Endodermal cell (in vitro differentiated cells): Measurements from ENCODE around the gene OCRL. TPM values are rescaled to one million over a fixed set of nuclear protein-coding genes. Genes with fewer than 3 reads are reported as not detected.

ENCODE experiments used
- DNase-seq: peaks from one replicate; pipeline ENCODE4 v3.0.0-alpha.2; 2017
- H3K27ac ChIP-seq: 2 replicates; pipeline ENCODE4 v1.5.1; 2013; ENCODE audit warnings: mild to moderate bottlenecking, low read depth, low read length, moderate library complexity
- H3K27me3 ChIP-seq: 2 replicates; pipeline ENCODE4 v1.6.1; 2013; ENCODE audit warnings: mild to moderate bottlenecking, low read length, moderate library complexity; ENCODE audit not compliant: insufficient read depth, control insufficient read depth, poor library complexity, severe bottlenecking
- H3K36me3 ChIP-seq: 2 replicates; pipeline ENCODE4 v1.7.0; 2013; ENCODE audit warnings: mild to moderate bottlenecking, low read length, moderate library complexity; ENCODE audit not compliant: control insufficient read depth, insufficient read depth
- H3K4me1 ChIP-seq: one replicate; pipeline ENCODE4 v1.7.0; 2013; ENCODE audit warnings: low read length; ENCODE audit not compliant: control insufficient read depth, insufficient read depth
- H3K4me3 ChIP-seq: 2 replicates; pipeline ENCODE4 v1.5.1; 2013; ENCODE audit warnings: mild to moderate bottlenecking, low read length, moderate library complexity
- H3K9ac ChIP-seq: 2 replicates; pipeline ENCODE4 v1.6.1; 2013; ENCODE audit warnings: mild to moderate bottlenecking, low read length, moderate library complexity; ENCODE audit not compliant: poor library complexity, severe bottlenecking; ENCODE audit errors: extremely low read depth
- H3K9me3 ChIP-seq: 2 replicates; pipeline ENCODE4 v1.6.1; 2013; ENCODE audit warnings: mild to moderate bottlenecking, low read length, moderate library complexity; ENCODE audit not compliant: control insufficient read depth
- H3K27ac Mint-ChIP-seq: 2 replicates; pipeline ENCODE4 v1.8.0; 2020; ENCODE audit warnings: mixed read lengths
- H3K27me3 Mint-ChIP-seq: 2 replicates; pipeline ENCODE4 v1.8.0; 2021; ENCODE audit warnings: mild to moderate bottlenecking, mixed read lengths; ENCODE audit not compliant: insufficient read depth
- H3K36me3 Mint-ChIP-seq: 2 replicates; pipeline ENCODE4 v1.8.0; 2020; ENCODE audit warnings: low read depth, mixed read lengths
- H3K4me1 Mint-ChIP-seq: 2 replicates; pipeline ENCODE4 v1.8.0; 2020; ENCODE audit warnings: mixed read lengths
- H3K4me3 Mint-ChIP-seq: 2 replicates; pipeline ENCODE4 v1.8.0; 2020; ENCODE audit warnings: mild to moderate bottlenecking, moderate library complexity, mixed read lengths
- H3K9me3 Mint-ChIP-seq: 2 replicates; pipeline ENCODE4 v1.8.0; 2020; ENCODE audit warnings: mild to moderate bottlenecking, mixed read lengths
- WGBS, 2 experiments: methylation state at CpG; one replicate each; pipeline versions ENCODE4 v1.1.5 to v1.1.7; 2013; ENCODE audit warnings: missing lambda C conversion rate in 2 of 2, mixed read lengths in 1 of 2; ENCODE audit not compliant: insufficient coverage in 1 of 2, insufficient read length in 1 of 2; 5-methylcytosine and 5-hydroxymethylcytosine counted together
- total RNA-seq, 2 donors: library from RNA; stranded (reverse); fragmentation: NEBNext Ultra II Directional in 1 of 2; extraction: Animal tissue kit (Norgen Biotek cat#: 25700) in 1 of 2; gene quantifications; 2 replicates in 1 of 2; 3 replicates in 1 of 2; pipeline ENCODE4 v1.2.1, GENCODE V29; 2021
- TF ChIP-seq, protein P1 (sequence below): fragments of 200-600 bp; sonication (generic); conservative IDR thresholded peaks from 2 replicates; pipeline ENCODE4 v1.5.0; 2021; ENCODE audit warnings: antibody characterized with exemption, mild to moderate bottlenecking

The OCRL gene
- total RNA-seq, 2 donors from 2014 or later, result 14.2 to 27.0 TPM

- Histone ChIP-seq H3K27me3 (no peaks in the 10 kb centered on the region), H3K4me3 (no peak overlapping the region), H3K9ac (no peak overlapping the region), H3K9me3 (no peaks in the 10 kb centered on the region), H3K4me1 (no peaks in the 10 kb centered on the region), H3K36me3 (peaks cover 15% of the 10 kb centered on the region), H3K27ac (no peak overlapping the region)
- Mint-ChIP-seq H3K36me3 (peaks cover 30% of the 10 kb centered on the region), H3K27ac (no peak overlapping the region), H3K4me3 (no peak overlapping the region), H3K9me3 (no peaks in the 10 kb centered on the region), H3K4me1 (peaks cover 7% of the 10 kb centered on the region), H3K27me3 (no peaks in the 10 kb centered on the region)
- 81% methylated on average over 1 of the region's 1 CpG; no CpG with 5 or more reads in 1 of the 2 experiments for WGBS, 2 experiments
- no peak for DNase-seq
- TF ChIP-seq, protein P1, sequence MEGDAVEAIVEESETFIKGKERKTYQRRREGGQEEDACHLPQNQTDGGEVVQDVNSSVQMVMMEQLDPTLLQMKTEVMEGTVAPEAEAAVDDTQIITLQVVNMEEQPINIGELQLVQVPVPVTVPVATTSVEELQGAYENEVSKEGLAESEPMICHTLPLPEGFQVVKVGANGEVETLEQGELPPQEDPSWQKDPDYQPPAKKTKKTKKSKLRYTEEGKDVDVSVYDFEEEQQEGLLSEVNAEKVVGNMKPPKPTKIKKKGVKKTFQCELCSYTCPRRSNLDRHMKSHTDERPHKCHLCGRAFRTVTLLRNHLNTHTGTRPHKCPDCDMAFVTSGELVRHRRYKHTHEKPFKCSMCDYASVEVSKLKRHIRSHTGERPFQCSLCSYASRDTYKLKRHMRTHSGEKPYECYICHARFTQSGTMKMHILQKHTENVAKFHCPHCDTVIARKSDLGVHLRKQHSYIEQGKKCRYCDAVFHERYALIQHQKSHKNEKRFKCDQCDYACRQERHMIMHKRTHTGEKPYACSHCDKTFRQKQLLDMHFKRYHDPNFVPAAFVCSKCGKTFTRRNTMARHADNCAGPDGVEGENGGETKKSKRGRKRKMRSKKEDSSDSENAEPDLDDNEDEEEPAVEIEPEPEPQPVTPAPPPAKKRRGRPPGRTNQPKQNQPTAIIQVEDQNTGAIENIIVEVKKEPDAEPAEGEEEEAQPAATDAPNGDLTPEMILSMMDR, result no peak
Measured at GRCh38 chrX:129594781-129595180, 54.7 kb downstream of the OCRL start.

DNA sequence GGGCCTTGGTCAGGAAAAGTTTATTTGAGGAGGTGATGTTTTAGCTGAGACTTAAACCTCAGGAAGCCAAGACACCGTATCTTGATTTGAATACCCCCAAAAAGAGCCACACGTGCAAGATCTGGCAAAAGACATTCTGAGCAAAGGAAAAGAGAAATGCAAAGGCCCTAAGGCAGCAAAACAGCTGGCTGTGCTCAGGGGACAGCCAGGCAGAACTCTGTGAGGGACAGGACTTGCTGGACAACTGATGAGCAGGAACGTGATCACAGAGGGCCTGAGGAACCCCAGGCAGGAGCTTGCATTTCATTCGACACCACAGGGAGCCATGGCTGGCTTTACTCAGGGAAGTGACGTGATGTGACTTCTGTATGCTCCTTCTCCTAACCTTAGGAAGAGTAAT lies 56.0 kb downstream of the OCRL start:
- H3K4me1 Mint-ChIP-seq, result peaks cover 9% of the 10 kb centered on the region
- no peak overlapping the region for H3K27ac Mint-ChIP-seq
- H3K36me3 Mint-ChIP-seq, result peaks cover 18% of the 10 kb centered on the region
- H3K27ac ChIP-seq, result no peak overlapping the region
- H3K36me3 ChIP-seq, result peaks cover 7% of the 10 kb centered on the region
- DNase-seq, result no peak
- no peaks in the 10 kb centered on the region for H3K9me3 Mint-ChIP-seq
- H3K9me3 ChIP-seq, result no peaks in the 10 kb centered on the region
- no peak overlapping the region for H3K9ac ChIP-seq
- H3K4me1 ChIP-seq, result no peaks in the 10 kb centered on the region
- H3K4me3 ChIP-seq, result no peak overlapping the region
- no peaks in the 10 kb centered on the region for H3K27me3 ChIP-seq
- H3K27me3 Mint-ChIP-seq, result no peaks in the 10 kb centered on the region
- 83% methylated on average over 5 of the region's 5 CpGs; no CpG with 5 or more reads in 1 of the 2 experiments for WGBS, 2 experiments
- H3K4me3 Mint-ChIP-seq, result no peak overlapping the region
- TF ChIP-seq, protein P1, result no peak

DNA sequence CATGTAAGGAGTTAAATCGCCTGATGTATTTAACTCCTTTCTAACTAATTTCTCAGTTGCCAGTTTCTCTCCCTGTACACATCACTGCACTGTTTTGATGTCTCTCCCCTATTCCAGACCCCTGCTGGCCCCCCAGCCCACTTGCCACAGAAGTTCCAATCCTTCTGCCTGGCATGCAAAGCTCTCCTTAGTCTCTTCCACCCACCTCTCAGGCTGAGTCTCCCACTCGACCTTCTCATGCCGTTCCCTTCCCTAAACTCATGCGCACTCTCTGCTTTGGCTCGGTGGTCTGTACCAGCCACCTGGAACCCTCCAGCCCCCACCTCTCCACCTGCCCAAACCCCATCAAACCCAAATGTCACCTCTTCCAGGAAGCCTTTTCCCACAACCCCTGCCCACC lies 57.8 kb downstream of the OCRL start:
- H3K36me3 Mint-ChIP-seq, result peaks cover 14% of the 10 kb centered on the region
- H3K9ac ChIP-seq, result no peak overlapping the region
- H3K27me3 Mint-ChIP-seq, result peaks cover 2% of the 10 kb centered on the region
- no peak overlapping the region for H3K27ac Mint-ChIP-seq
- WGBS, 2 experiments, result 77% methylated on average over 5 of the region's 5 CpGs; no CpG with 5 or more reads in 1 of the 2 experiments
- no peaks in the 10 kb centered on the region for H3K27me3 ChIP-seq
- H3K9me3 Mint-ChIP-seq, result no peaks in the 10 kb centered on the region
- no peak overlapping the region for H3K27ac ChIP-seq
- H3K4me3 ChIP-seq, result no peak overlapping the region
- DNase-seq, result no peak
- H3K4me1 Mint-ChIP-seq, result peaks cover 2% of the 10 kb centered on the region
- no peaks in the 10 kb centered on the region for H3K9me3 ChIP-seq
- peaks cover 6% of the 10 kb centered on the region for H3K36me3 ChIP-seq
- no peak overlapping the region for H3K4me3 Mint-ChIP-seq
- H3K4me1 ChIP-seq, result no peaks in the 10 kb centered on the region
- TF ChIP-seq, protein P1, result no peak
